NCI-H774 (cell line): Measurements from ENCODE around the gene EXOG.
A peak's percentile ranks its signal among the peaks of the same experiment; 100 is the strongest.

ENCODE experiments used
- DNase-seq: peaks from one replicate; lab custom pipeline; 2025; lab: John Stamatoyannopoulos, UW

EXOG gene

GRCh38 chr3:38496131-38496910 is at the start of gene EXOG:
Gene EXOG, plus strand, starts transcription at chr3:38496340. Its CDS starts 28 bp downstream, at chr3:38496368.
- DNase-seq = peak; percentile 62

DNA sequence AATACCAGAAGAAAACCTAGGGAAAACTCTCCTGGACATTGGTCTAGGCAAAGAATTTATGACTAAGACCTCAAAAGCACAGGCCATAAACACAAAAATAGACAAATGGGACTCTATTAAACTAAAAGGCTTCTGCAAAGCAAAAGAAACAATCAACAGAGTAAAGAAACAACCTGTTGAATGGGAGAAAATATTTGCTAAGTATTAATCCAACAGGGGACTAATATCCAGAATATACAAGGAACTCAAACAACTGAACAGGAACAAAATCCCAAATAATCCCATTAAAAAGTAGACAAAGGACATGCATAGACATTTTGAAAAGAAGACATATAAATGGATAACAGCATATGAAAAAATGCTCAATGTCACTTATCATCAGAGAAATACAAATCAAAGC is 49.3 kb upstream of the EXOG start:
- no peak for DNase-seq

DNA sequence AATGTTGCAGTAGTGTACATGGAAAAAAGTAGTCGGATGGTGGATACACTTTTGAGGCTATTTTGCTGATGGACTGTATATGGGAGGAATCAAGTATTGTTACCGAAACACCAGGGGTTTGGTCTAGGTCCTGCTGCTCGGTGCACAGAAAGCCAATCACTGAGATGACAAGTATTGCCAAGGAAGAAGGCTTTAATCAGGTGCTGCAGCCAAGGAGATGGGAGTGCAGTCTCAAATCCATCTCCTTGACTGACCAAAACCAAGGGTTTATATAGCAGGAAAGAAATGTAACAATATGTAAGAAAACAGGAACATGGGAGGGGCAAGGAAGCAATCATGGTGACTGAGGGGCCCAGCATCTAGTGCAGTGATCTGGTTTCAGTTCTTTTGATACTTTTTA is 45.3 kb upstream of the EXOG start:
- DNase-seq = no peak

DNA sequence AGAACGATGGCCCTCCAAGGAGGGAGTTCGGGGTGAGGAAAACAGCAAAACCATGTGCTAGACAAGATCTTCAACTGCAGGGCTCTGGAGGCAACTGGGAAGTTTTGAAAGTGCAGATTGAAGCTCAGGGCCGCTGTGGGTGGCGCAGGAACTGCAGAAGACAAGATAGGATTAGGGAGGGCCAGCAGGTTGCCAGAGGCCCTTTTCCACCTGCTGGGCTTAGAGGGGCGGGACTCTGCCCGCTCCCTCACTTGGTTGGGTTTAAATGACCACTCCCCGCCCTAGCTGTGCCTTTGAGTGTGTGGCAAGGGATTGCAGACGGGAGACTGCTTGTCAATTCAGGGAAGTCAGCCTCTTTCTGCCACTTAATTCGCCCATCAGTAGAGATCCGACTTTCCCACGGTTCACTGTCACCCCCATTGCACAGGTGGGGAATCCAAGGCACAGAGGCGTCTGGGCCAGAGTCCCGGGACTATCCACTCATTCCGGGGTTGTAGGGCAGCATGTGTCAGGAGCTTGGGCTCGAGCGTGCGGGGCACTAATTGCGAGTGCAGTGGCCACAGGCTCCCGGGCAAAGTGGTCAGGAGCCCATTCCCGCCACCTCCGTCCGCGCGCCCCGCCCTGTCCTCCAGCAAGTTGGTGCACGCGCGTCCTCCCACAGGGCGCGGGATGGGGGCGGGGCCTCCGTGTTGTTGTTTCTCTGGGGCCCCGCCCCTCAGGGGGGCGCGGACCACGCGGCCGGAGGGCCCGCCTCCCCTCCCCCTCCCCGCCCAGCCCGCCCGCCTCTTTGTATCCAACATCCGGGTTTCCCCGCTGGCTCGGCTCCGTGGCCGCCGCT is 42.8 kb upstream of the EXOG start, which contains the start of gene ACVR2B:
TSS of gene ACVR2B (plus strand) at position 816 of the 838 bp plus-strand sequence. CDS start 433 bp downstream, outside the sequence.
- DNase-seq = peak; percentile 52

DNA sequence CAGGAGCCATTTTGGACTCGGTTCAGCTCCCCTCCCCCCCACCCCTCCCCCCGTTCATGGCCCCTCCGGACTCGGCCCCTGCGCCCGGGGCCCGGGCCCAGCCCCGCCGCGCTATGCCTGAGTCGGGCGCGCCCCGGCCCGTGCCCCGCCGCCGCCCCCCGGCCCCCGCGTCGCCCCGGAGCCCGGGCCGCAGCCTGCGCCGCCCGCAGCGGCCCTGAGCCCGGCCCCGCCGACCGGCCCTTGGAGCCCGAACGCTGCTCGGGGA is 42.3 kb upstream of the EXOG start:
- DNase-seq = no peak

DNA sequence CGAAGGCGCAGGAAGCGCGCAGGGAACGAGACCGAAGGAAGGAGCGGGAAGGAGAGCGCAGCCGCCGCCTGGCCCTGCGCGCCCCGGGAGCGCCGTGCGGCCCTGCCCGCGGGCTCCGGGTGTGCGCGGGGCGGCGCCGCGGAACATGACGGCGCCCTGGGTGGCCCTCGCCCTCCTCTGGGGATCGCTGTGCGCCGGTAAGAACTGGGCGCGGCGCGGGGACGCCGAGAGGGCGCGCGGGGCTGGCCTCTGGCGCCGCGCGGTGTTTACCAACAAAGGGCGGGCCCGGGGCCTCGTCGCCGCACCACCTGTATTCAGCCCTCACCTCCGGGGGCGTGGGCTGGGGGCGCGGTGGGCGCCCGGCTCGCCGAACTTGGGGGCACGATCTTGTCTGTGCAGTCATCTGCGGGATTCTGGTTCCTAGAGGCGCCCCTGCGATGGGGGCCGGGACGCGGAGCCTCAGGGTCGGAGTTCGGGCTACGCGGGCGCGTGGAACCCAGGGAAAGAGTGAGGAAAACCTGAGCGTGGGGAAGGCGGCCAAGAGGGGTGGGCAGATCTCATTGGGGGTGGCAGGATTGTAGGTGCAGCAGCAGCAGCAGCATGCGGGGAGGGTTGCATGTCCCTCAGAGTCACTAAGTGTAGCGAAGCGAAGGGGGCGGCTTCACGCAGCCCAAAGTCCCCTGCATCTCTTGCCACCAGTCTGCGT is 41.8 kb upstream of the EXOG start:
- DNase-seq = no peak

DNA sequence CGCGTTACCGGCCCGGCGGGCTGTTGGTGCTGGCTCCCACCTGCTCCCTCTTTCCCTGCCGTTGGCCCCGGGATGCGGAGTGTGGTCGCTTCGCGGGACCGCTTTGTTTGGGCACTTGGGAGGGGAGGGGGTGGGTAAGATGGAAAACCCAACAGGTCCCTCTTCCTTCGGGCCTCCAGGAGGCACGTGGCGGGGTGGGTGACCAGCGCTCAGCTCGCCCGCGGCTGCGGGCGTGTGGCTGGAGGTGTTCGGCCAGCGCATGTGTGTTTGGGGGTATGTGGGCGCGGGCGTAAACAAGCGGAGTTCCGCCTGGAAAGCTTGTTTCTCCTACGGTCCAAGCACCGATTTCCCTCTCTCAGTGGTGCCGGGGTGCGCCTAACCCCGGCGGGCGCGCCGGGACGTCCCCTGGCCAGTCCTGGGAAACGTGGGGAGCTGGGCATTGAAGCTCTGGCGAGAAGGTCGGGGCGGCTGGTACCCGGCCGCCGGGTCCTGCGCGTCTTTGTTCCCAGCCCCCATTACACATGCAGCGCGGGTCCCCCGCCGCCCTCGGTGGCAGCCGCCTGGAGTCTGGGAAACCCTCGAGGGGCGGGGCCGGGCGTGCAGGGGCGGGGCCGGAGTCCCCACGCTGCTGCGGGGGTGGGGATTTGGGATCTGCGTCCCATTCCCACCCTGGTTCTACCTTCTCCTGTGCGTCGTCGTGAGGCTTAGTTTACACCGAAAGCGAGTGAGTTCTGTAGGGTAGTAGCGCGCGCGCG is 41.1 kb upstream of the EXOG start:
- peak; percentile 27 for DNase-seq

- DNase-seq = no peak
Measured at GRCh38 chr3:38455639-38456430, 40.3 kb upstream of the EXOG start.

GRCh38 chr3:38457111-38458003 is 38.8 kb upstream of the EXOG start:
- DNase-seq = no peak

- no peak for DNase-seq
Measured at GRCh38 chr3:38458796-38459498, 37.2 kb upstream of the EXOG start.

DNA sequence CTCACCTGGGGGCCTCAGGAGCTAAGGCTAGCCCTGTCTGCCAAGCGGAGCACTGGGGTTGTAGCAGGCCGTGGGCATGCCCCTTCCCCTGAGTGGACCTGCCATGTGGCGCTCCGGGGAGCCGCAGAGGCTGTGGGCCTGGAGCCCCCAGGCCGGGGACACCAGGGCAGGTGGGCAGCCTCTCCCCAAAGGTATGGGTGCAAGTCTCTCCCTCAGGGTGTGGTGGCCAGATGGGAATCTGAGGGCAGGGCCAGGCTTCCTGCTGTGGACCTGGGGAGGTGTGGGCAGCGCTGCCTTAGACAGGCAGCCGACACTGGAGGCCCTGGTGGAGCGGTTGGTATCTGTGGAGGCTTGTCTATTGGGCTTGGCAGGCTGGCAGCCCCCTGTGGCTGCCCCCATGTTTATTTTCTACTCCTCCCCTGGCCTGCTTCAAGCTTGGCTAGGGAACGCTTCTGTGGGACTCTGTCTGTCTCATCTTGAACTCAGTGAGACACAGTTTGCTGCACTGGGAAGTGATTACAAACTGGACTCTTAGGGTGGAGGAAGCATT is 36.6 kb upstream of the EXOG start:
- no peak for DNase-seq

DNA sequence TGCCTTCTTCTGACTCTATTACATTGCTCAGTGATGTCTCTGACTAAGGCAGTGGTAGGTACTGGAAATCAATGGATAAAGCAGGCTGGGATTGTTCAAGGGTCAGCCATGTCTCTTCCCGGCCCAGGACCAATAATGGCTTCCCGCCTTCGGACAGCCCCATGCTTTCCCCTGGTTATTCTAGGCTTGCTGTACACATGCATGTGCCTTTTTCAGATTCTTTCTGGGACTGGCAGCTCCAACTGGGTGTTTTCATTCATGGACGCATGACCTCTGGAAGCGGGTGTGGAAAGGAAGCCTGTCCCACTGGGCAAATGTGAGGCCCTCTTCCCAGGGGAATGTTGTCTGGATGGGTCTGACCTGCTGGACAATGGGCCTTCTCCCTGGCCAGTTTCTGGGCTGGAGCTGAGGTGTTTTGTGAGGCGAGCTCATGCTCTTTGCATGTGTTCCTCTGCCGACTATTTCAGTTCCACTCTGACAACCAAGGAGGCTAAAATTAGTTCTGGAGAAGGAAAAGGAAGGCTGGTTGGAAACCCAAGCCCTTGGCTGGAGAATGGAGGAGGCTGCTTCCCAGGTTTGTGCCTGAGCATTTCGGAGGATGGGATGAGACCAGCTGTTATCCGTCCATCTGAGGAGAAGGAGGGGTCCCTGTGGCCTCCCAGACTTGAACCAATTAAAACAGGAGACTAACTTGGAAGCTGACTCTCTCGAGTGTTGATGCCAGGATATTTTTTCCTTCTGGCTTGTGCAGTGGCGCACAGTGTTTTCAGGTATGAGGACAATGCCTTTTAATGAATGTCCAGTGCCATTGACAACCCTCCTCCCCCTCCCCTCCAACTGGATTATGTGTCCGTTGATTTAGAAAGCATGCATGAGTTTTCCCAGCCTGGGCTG is 35.5 kb upstream of the EXOG start:
- DNase-seq = no peak

DNA sequence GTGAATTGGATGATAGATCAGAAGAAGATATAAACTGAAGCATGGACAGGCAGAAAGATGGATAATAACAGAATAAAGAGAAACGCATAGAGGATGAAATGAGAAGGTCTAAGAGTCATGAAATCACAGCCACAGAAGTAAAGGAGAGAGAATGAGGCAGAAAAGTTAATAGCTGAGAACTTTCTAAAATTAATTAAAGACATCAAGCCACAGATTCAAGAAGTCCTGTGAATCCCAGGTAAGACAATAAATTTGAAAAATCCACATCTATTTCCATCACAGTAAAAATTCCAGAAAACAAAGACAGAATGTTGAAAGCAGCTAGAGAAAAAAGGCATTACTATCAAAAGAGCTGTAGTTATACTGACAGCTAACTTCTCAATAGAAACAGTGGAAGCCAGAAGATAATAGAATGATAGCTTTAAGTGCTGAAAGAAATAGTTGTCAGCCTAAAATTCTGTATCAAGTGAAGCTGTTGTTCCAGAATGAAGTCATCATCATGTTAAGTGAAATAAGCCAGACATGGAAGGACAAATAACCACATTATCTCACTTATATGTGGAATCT is 30.5 kb upstream of the EXOG start:
- DNase-seq = no peak

- DNase-seq = no peak
Measured at GRCh38 chr3:38468765-38469164, 27.4 kb upstream of the EXOG start.

DNA sequence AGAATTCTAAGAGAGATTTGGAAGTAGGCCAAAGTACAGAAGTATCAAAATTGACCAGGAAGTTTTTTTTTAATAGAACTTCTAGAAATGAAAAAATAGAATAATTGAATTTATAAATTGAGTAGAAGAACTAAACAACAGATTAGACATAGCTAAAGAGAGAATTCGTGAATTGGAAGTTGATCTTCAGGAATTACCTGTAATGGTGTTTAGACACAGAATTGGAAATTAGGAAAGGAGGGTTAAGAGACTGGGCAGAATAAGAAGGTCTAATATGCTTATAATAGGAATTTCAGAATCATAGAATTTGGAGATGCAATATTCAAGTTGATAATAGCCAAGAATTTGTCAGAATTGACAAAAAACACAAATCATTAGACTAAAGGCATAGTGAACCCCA is 26.3 kb upstream of the EXOG start:
- no peak for DNase-seq

- DNase-seq = no peak
Measured at GRCh38 chr3:38471260-38471857, 24.8 kb upstream of the EXOG start.

DNA sequence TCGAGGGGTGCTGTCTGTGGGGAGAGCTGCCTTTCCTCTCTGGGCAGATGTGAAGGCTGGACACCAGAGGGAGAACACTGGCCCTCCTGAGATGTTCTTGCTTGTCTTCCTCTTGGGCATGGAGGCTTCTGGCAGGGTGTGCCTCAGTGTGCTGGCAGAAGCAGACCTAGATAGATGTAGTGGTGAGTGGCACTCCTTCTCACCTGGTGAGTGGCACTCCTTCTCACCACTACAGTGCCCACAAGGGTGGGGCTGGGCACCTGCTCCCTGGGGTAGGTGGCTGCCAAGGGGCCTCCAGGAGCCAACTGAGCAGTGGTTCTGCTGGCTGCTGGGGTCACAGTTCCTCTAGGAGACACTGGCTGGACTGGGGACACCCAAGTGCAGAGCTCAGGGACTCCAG is 23.8 kb upstream of the EXOG start:
- no peak for DNase-seq
